ENCODE data around the gene RPS6KB1. TPM values are rescaled to one million over a fixed set of nuclear protein-coding genes. Genes with fewer than 3 reads are reported as not detected.
A peak's percentile ranks its signal among the peaks of the same experiment; 100 is the strongest.
"Not testable (repeated sequence)": the region's sequence is repeated elsewhere in the genome, so short reads cannot be mapped to it uniquely, and the experiment has no call there.

Gene RPS6KB1
- polyA plus RNA-seq, 3 donors from 2014 or later, result 10.4 to 24.7 (median 14.5) TPM

- Mint-ChIP-seq H3K27ac (no peak overlapping the region), H3K9me3 (no peaks in the 10 kb centered on the region), H3K27me3 (ENCODE audit: low read depth in 3 of 3) (peaks cover 0 to 2% (median 1%) of the 10 kb centered on the region in 3 donors), H3K36me3 (peaks cover 11 to 21% (median 16%) of the 10 kb centered on the region in 3 donors), H3K4me3 (no peak overlapping the region), H3K4me1 (peaks cover 6 to 14% of the 10 kb centered on the region in 2 donors)
- no peak for DNase-seq
These were observed 8.1 kb upstream of the RPS6KB1 start for GRCh38 chr17:59884861-59885260.

GRCh38 chr17:59888145-59888750 lies 4.7 kb upstream of the RPS6KB1 start:
- peaks cover 26 to 40% of the 10 kb centered on the region in 2 donors for H3K4me1 Mint-ChIP-seq
- H3K27ac Mint-ChIP-seq, result peak overlapping the region in 5 of 6 donors; percentile 6 to 47 (median 29)
- H3K9me3 Mint-ChIP-seq, result no peaks in the 10 kb centered on the region
- H3K27me3 Mint-ChIP-seq (ENCODE audit: low read depth in 3 of 3), result peaks cover 4 to 13% (median 10%) of the 10 kb centered on the region in 3 donors
- no peak overlapping the region for H3K4me3 Mint-ChIP-seq
- no peak for DNase-seq
- peaks cover 6 to 16% (median 12%) of the 10 kb centered on the region in 3 donors for H3K36me3 Mint-ChIP-seq

GRCh38 chr17:59890720-59891119 lies 2.2 kb upstream of the RPS6KB1 start:
- DNase-seq, result no peak
- H3K9me3 Mint-ChIP-seq, result no peaks in the 10 kb centered on the region
- H3K36me3 Mint-ChIP-seq, result peaks cover 6 to 11% (median 8%) of the 10 kb centered on the region in 3 donors
- H3K4me3 Mint-ChIP-seq, result peak overlapping the region; percentile 7 to 67 (median 42)
- peaks cover 43 to 57% of the 10 kb centered on the region in 2 donors for H3K4me1 Mint-ChIP-seq
- H3K27me3 Mint-ChIP-seq (ENCODE audit: low read depth in 3 of 3), result peaks cover 3 to 14% (median 12%) of the 10 kb centered on the region in 3 donors
- peak overlapping the region in 5 of 6 donors; percentile 1 to 73 (median 49) for H3K27ac Mint-ChIP-seq

- peak overlapping the region; percentile 96 to 100 (median 99) for H3K4me3 Mint-ChIP-seq
- H3K9me3 Mint-ChIP-seq, result no peaks in the 10 kb centered on the region
- peaks cover 3 to 14% (median 12%) of the 10 kb centered on the region in 3 donors for H3K27me3 Mint-ChIP-seq (ENCODE audit: low read depth in 3 of 3)
- H3K36me3 Mint-ChIP-seq, result peaks cover 5 to 6% (median 6%) of the 10 kb centered on the region in 3 donors
- H3K27ac Mint-ChIP-seq, result peak overlapping the region; percentile 98 to 99 (median 99)
- DNase-seq, result no peak
- peaks cover 45 to 70% of the 10 kb centered on the region in 2 donors for H3K4me1 Mint-ChIP-seq
These were observed 534 bp upstream of the RPS6KB1 start for GRCh38 chr17:59892251-59892923.

GRCh38 chr17:59893676-59894100 lies 767 bp downstream of the RPS6KB1 start:
- H3K36me3 Mint-ChIP-seq, result no peaks in the 10 kb centered on the region
- no peaks in the 10 kb centered on the region for H3K9me3 Mint-ChIP-seq
- peaks cover 3 to 12% (median 12%) of the 10 kb centered on the region in 3 donors for H3K27me3 Mint-ChIP-seq (ENCODE audit: low read depth in 3 of 3)
- H3K27ac Mint-ChIP-seq, result peak overlapping the region; percentile 98 to 99 (median 99)
- peak in 1 of 3 donors; percentile 1 for DNase-seq
- peak overlapping the region; percentile 96 to 100 (median 99) for H3K4me3 Mint-ChIP-seq
- H3K4me1 Mint-ChIP-seq, result peaks cover 45 to 70% of the 10 kb centered on the region in 2 donors

- no peak overlapping the region for H3K4me3 Mint-ChIP-seq
- H3K4me1 Mint-ChIP-seq, result peaks cover 48 to 69% of the 10 kb centered on the region in 2 donors
- no peaks in the 10 kb centered on the region for H3K9me3 Mint-ChIP-seq
- H3K27me3 Mint-ChIP-seq (ENCODE audit: low read depth in 3 of 3), result peaks cover 3 to 12% (median 11%) of the 10 kb centered on the region in 3 donors
- H3K27ac Mint-ChIP-seq, result no peak overlapping the region
- no peaks in the 10 kb centered on the region for H3K36me3 Mint-ChIP-seq
- DNase-seq, result no peak
These were observed 4.2 kb downstream of the RPS6KB1 start for GRCh38 chr17:59897090-59897489.

- H3K4me1 Mint-ChIP-seq, result peaks cover 36 to 57% of the 10 kb centered on the region in 2 donors
- peaks cover 0 to 1% (median 0%) of the 10 kb centered on the region in 3 donors for H3K27me3 Mint-ChIP-seq (ENCODE audit: low read depth in 3 of 3)
- DNase-seq, result peak in 1 of 3 donors; percentile 35
- no peaks in the 10 kb centered on the region for H3K9me3 Mint-ChIP-seq
- peak overlapping the region in 2 of 6 donors; percentile 17 to 68 for H3K27ac Mint-ChIP-seq
- H3K4me3 Mint-ChIP-seq, result no peak overlapping the region
- H3K36me3 Mint-ChIP-seq, result no peaks in the 10 kb centered on the region
These were observed 6.2 kb downstream of the RPS6KB1 start for GRCh38 chr17:59899099-59899498.

- H3K36me3 Mint-ChIP-seq, result no peaks in the 10 kb centered on the region
- H3K27ac Mint-ChIP-seq, result no peak overlapping the region
- peaks cover 33 to 53% of the 10 kb centered on the region in 2 donors for H3K4me1 Mint-ChIP-seq
- H3K4me3 Mint-ChIP-seq, result no peak overlapping the region
- no peaks in the 10 kb centered on the region for H3K27me3 Mint-ChIP-seq (ENCODE audit: low read depth in 3 of 3)
- DNase-seq, result no peak
- H3K9me3 Mint-ChIP-seq, result no peaks in the 10 kb centered on the region
These were observed 8.7 kb downstream of the RPS6KB1 start for GRCh38 chr17:59901604-59902003.

GRCh38 chr17:59903455-59903854 lies 10.5 kb downstream of the RPS6KB1 start:
- Mint-ChIP-seq H3K9me3 (no peaks in the 10 kb centered on the region), H3K27ac (peak overlapping the region in 2 of 6 donors; percentile 12 to 53), H3K36me3 (peaks cover 0 to 3% (median 0%) of the 10 kb centered on the region in 3 donors), H3K27me3 (ENCODE audit: low read depth in 3 of 3) (no peaks in the 10 kb centered on the region), H3K4me3 (no peak overlapping the region), H3K4me1 (peaks cover 30 to 38% of the 10 kb centered on the region in 2 donors)
- no peak for DNase-seq

GRCh38 chr17:59907467-59907866 lies 14.5 kb downstream of the RPS6KB1 start:
- H3K9me3 Mint-ChIP-seq, result no peaks in the 10 kb centered on the region
- H3K27ac Mint-ChIP-seq, result no peak overlapping the region
- H3K27me3 Mint-ChIP-seq (ENCODE audit: low read depth in 3 of 3), result no peaks in the 10 kb centered on the region
- H3K36me3 Mint-ChIP-seq, result peaks cover 0 to 3% (median 1%) of the 10 kb centered on the region in 3 donors
- H3K4me1 Mint-ChIP-seq, result peaks cover 13 to 22% of the 10 kb centered on the region in 2 donors
- H3K4me3 Mint-ChIP-seq, result no peak overlapping the region
- DNase-seq, result no peak

- Mint-ChIP-seq H3K27ac (no peak overlapping the region), H3K9me3 (no peaks in the 10 kb centered on the region), H3K27me3 (ENCODE audit: low read depth in 3 of 3) (no peaks in the 10 kb centered on the region), H3K4me3 (no peak overlapping the region), H3K36me3 (peaks cover 6 to 22% (median 6%) of the 10 kb centered on the region in 3 donors), H3K4me1 (no peaks in the 10 kb centered on the region)
- peak; percentile 31 to 46 (median 43) for DNase-seq
These were observed 21.4 kb downstream of the RPS6KB1 start for GRCh38 chr17:59914274-59914854.

GRCh38 chr17:59916446-59916845 lies 23.5 kb downstream of the RPS6KB1 start:
- H3K4me3 Mint-ChIP-seq, result no peak overlapping the region
- no peaks in the 10 kb centered on the region for H3K27me3 Mint-ChIP-seq (ENCODE audit: low read depth in 3 of 3)
- peak overlapping the region in 2 of 6 donors; percentile 5 to 67 for H3K27ac Mint-ChIP-seq
- no peaks in the 10 kb centered on the region for H3K4me1 Mint-ChIP-seq
- no peaks in the 10 kb centered on the region for H3K9me3 Mint-ChIP-seq
- H3K36me3 Mint-ChIP-seq, result peaks cover 11 to 32% (median 11%) of the 10 kb centered on the region in 3 donors
- no peak for DNase-seq

- peaks cover 11 to 28% (median 19%) of the 10 kb centered on the region in 3 donors for H3K36me3 Mint-ChIP-seq
- DNase-seq; H3K27me3 Mint-ChIP-seq (ENCODE audit: low read depth in 3 of 3): not testable (repeated sequence)
These were observed 27.7 kb downstream of the RPS6KB1 start for GRCh38 chr17:59920637-59921036.

GRCh38 chr17:59930121-59930520 lies 37.2 kb downstream of the RPS6KB1 start:
- H3K4me1 Mint-ChIP-seq; H3K4me3 Mint-ChIP-seq; H3K27me3 Mint-ChIP-seq (ENCODE audit: low read depth in 3 of 3); DNase-seq; H3K27ac Mint-ChIP-seq; H3K9me3 Mint-ChIP-seq: not testable (repeated sequence)
- peaks cover 10 to 55% (median 36%) of the 10 kb centered on the region in 3 donors for H3K36me3 Mint-ChIP-seq

More at GRCh38 chr17:59920637-59921036, 27.7 kb downstream of the RPS6KB1 start:
- H3K4me1 Mint-ChIP-seq, H3K27ac Mint-ChIP-seq, H3K4me3 Mint-ChIP-seq, H3K9me3 Mint-ChIP-seq: not testable (repeated sequence)
